Right lobe of liver (tissue), 4 donors: ENCODE data around the gene THOC7.

Experiments used
- CTCF ChIP-seq, 4 donors: fragments of 200-600 bp in 3 of 4; fragments of 450-650 bp in 1 of 4; IDR thresholded peaks; one replicate each; pipeline versions ENCODE4 v1.5.1 to v1.8.0; 2016 to 2022; ENCODE audit warnings: antibody characterized with exemption in 4 of 4, mild to moderate bottlenecking in 2 of 4
- POLR2A ChIP-seq: fragments of 450-650 bp; IDR thresholded peaks from one replicate; pipeline ENCODE4 v1.6.1; 2017; ENCODE audit warnings: antibody characterized with exemption, mild to moderate bottlenecking
- donor health status: DM: no; HTN: no; CAD: no.
- donor health status: DM: no; HTN: no; CAD: no.
- donor health status: DM: no; HTN: yes; CAD: no.

DNA sequence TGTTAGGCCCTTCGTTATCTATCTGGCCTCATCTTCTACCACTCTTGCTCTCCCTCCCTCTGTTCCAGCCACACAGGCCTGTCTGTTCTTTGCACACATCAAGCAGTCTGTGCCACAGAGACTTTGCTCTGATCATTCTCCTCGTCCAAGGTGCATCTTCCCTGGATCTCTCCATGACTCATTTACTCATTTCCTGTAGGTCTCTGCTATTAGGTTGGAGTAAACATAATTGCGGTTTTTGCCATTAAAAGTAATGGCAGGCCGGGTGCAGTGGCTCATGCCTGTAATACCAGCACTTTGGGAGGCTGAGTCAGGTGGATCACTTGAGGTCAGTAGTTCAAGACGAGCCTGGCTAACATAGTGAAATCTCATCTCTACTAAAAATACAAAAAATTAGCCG lies 54.0 kb downstream of the THOC7 start:
- TF ChIP-seq POLR2A: no peak
- no peak for TF ChIP-seq CTCF (IDR thresholded peaks at IDR 0.05)
